Endothelial cell of umbilical vein (primary cell): Measurements from ENCODE around the gene PHKA2. TPM values are rescaled to one million over a fixed set of nuclear protein-coding genes. Genes with fewer than 3 reads are reported as not detected.

ENCODE experiments used
- BruUV-seq: library from RNA; stranded (reverse); fragments of 400-500 nt; replicated peaks from 2 replicates; lab custom pipeline; 2021; lab: Mats Ljungman, UMichigan
- CTCF ChIA-PET: fragments of 300-600, 350-600 bp; sonication (Branson Sonifier 250); formaldehyde crosslinking; loops from one replicate; lab custom pipeline; 2021; ENCODE audit warnings: antibody characterized with exemption, inconsistent platforms; lab: Charles Lee
- POLR2A ChIA-PET: fragments of 300-600, 350-600 bp; sonication (Branson Sonifier 250); formaldehyde crosslinking; loops from one replicate; lab custom pipeline; 2021; ENCODE audit warnings: antibody characterized with exemption, inconsistent platforms; lab: Charles Lee
- DNase-seq: peaks from one replicate; pipeline ENCODE4 v3.0.0-alpha.2; 2011; ENCODE audit warnings: low read depth, low spot score
- FAIRE-seq: peaks from 2 replicates; lab custom pipeline; 2011; peaks lifted over from hg19 to GRCh38; lab: Jason Lieb, UNC
- H2AFZ ChIP-seq: 2 replicates; pipeline ENCODE4 v1.6.0; 2012; ENCODE audit warnings: low read depth, low read length, control low read depth, inconsistent platforms
- H3K27ac ChIP-seq: 2 replicates; pipeline ENCODE4 v1.5.1; 2011; ENCODE audit warnings: low read depth, mild to moderate bottlenecking, control low read depth, low read length, moderate library complexity; ENCODE audit not compliant: insufficient read depth
- H3K27me3 ChIP-seq, 2 experiments: 2 replicates each; pipeline versions ENCODE4 v1.6.0 to v1.6.1; 2011; ENCODE audit warnings: low read length in 2 of 2, mixed read lengths in 1 of 2; ENCODE audit not compliant: control insufficient read depth in 2 of 2, insufficient read depth in 2 of 2
- H3K36me3 ChIP-seq, 2 experiments: 2 replicates in 1 of 2; 3 replicates in 1 of 2; pipeline ENCODE4 v1.5.1; 2011; ENCODE audit warnings: low read length in 2 of 2, mild to moderate bottlenecking in 1 of 2, moderate library complexity in 1 of 2; ENCODE audit not compliant: control insufficient read depth in 2 of 2, insufficient read depth in 2 of 2; ENCODE audit errors: extremely low read depth in 1 of 2
- H3K4me1 ChIP-seq: 3 replicates; pipeline ENCODE4 v1.5.1; 2011; ENCODE audit warnings: mild to moderate bottlenecking, low read length; ENCODE audit not compliant: control insufficient read depth, insufficient read depth; ENCODE audit errors: extremely low read depth
- H3K4me2 ChIP-seq: 2 replicates; pipeline ENCODE4 v1.6.1; 2011; ENCODE audit warnings: low read length, control low read depth, mixed read lengths; ENCODE audit not compliant: insufficient read depth
- H3K4me3 ChIP-seq, 3 experiments: fragments of 200-600 bp in 1 of 3; sonication (generic), shearing (Covaris generic) in 1 of 3; replicated peaks in 1 of 3; 2 replicates each; pipeline ENCODE4 v1.5.1; 2011 to 2016; ENCODE audit warnings: control low read depth in 3 of 3, low read length in 3 of 3, mild to moderate bottlenecking in 2 of 3, inconsistent platforms in 1 of 3, low read depth in 1 of 3, moderate library complexity in 1 of 3; ENCODE audit not compliant: insufficient read depth in 1 of 3
- H3K79me2 ChIP-seq: 2 replicates; pipeline ENCODE4 v1.6.0; 2012; ENCODE audit warnings: low read length, inconsistent platforms; ENCODE audit not compliant: control insufficient read depth, insufficient read depth
- H3K9ac ChIP-seq: replicated peaks from 2 replicates; pipeline ENCODE3; 2011; ENCODE audit warnings: low read length, control low read depth; ENCODE audit not compliant: insufficient read depth; ENCODE audit errors: extremely low read depth
- H3K9me1 ChIP-seq: replicated peaks from 3 replicates; pipeline ENCODE4 v1.6.0; 2011; ENCODE audit warnings: mild to moderate bottlenecking, low read length; ENCODE audit not compliant: control insufficient read depth, insufficient read depth; ENCODE audit errors: extremely low read depth
- H3K9me3 ChIP-seq: replicated peaks from 2 replicates; pipeline ENCODE4 v1.5.1; 2012; ENCODE audit warnings: low read length, inconsistent platforms; ENCODE audit not compliant: control insufficient read depth, insufficient read depth
- H4K20me1 ChIP-seq: replicated peaks from 2 replicates; pipeline ENCODE3; 2011; ENCODE audit warnings: mild to moderate bottlenecking, low read length; ENCODE audit not compliant: control insufficient read depth, insufficient read depth; ENCODE audit errors: extremely low read depth
- CTCF ChIP-seq, 2 donors: IDR thresholded peaks; 1 replicate in 1 of 2; 2 replicates in 1 of 2; pipeline ENCODE4 v1.5.1; 2011; ENCODE audit warnings: low read length in 2 of 2, mild to moderate bottlenecking in 2 of 2, moderate library complexity in 2 of 2, control low read depth in 1 of 2, inconsistent platforms in 1 of 2, low read depth in 1 of 2; ENCODE audit not compliant: insufficient read depth in 1 of 2; ENCODE audit errors: extremely low read depth in 1 of 2
- EZH2 ChIP-seq: IDR thresholded peaks from 2 replicates; pipeline ENCODE4 v1.6.1; 2012; ENCODE audit warnings: borderline replicate concordance, low read depth, mild to moderate bottlenecking, moderate library complexity, low read length, inconsistent platforms; ENCODE audit not compliant: severe bottlenecking
- FOS ChIP-seq: IDR thresholded peaks from 2 replicates; pipeline ENCODE4 v1.6.1; 2011; ENCODE audit warnings: mild to moderate bottlenecking, low read length, moderate library complexity, borderline replicate concordance; ENCODE audit not compliant: insufficient read depth
- GATA2 ChIP-seq: IDR thresholded peaks from 2 replicates; pipeline ENCODE4 v1.7.0; 2011; ENCODE audit warnings: low read depth, mild to moderate bottlenecking, moderate library complexity, mixed read lengths, low read length; ENCODE audit not compliant: insufficient read length, insufficient read depth
- JUN ChIP-seq: IDR thresholded peaks from 2 replicates; pipeline ENCODE4 v1.6.1; 2011; ENCODE audit warnings: borderline replicate concordance, low read depth; ENCODE audit not compliant: insufficient read length, insufficient read depth
- MYC ChIP-seq: IDR thresholded peaks from one replicate; pipeline ENCODE4 v1.6.1; 2011; ENCODE audit warnings: mild to moderate bottlenecking, low read depth, low read length
- POLR2A ChIP-seq: IDR thresholded peaks from 2 replicates; pipeline ENCODE4 v1.6.1; 2012; ENCODE audit warnings: low read depth, mild to moderate bottlenecking, control low read depth, low read length
- POLR2AphosphoS5 ChIP-seq: IDR thresholded peaks from 2 replicates; pipeline ENCODE4 v1.6.1; 2012; ENCODE audit warnings: low read depth, mild to moderate bottlenecking, control low read depth, low read length, moderate library complexity; ENCODE audit not compliant: insufficient read depth
- dilution Hi-C: fragments of 300-500 bp; cut with MboI; formaldehyde crosslinking; loops from one replicate; pipeline ENCODE4 v1.15.0; 2019; ENCODE audit warnings: low sequenced_read_pairs; ENCODE audit not compliant: extremely low pct_ligation_motif_present
- intact Hi-C: fragments of 100-400 bp; cut with micrococcal nuclease; formaldehyde crosslinking; loops from one replicate; pipeline ENCODE4 v1.10.0; 2022
- polyA plus RNA-seq, 4 experiments: library from polyadenylated mRNA; depleted of rRNA in 3 of 4; stranded (reverse) in 3 of 4; unstranded in 1 of 4; fragments of >200 nt; gene quantifications; 2 replicates each; pipeline versions ENCODE4 v1.2.1 to v1.2.3, GENCODE V29; 2011 to 2012; ENCODE audit warnings: missing spikeins in 1 of 4
- total RNA-seq: library from RNA; stranded (reverse); gene quantifications from 2 replicates; pipeline ENCODE4 v1.2.3, GENCODE V29; 2021
- TF ChIP-seq, protein P1 (sequence below): IDR thresholded peaks from 2 replicates; pipeline ENCODE4 v1.6.1; 2011; ENCODE audit not compliant: insufficient read depth, insufficient read length

The PHKA2 gene
- total and polyA plus RNA-seq, 2 donors (not counting 3 experiments of a cell fraction or from before 2014, with no cell fraction given), result 16.7 to 17.1 TPM

- no peak for DNase-seq
- intact Hi-C loops, result no loop called here
Observed at GRCh38 chrX:18973527-18974192, 10.3 kb downstream of the PHKA2 start.

More at GRCh38 chrX:18973527-18974192, 10.3 kb downstream of the PHKA2 start:
- H3K4me1 ChIP-seq, result peaks cover 3% of the 10 kb centered on the region
- H3K27ac ChIP-seq, result no peak overlapping the region
- no TSS peak for BruUV-seq
- TF ChIP-seq, protein P1, sequence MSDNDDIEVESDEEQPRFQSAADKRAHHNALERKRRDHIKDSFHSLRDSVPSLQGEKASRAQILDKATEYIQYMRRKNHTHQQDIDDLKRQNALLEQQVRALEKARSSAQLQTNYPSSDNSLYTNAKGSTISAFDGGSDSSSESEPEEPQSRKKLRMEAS, result no peak
- no peak for TF ChIP-seq POLR2AphosphoS5
- no peak for TF ChIP-seq CTCF (IDR thresholded peaks at IDR 0.05; ENCODE audit: extremely low read depth in 1 of 2, insufficient read depth in 1 of 2, low read depth in 1 of 2, low read length in 2 of 2)
- no peak for TF ChIP-seq JUN
- TF ChIP-seq POLR2A, result no peak
- TF ChIP-seq FOS, result no peak
- TF ChIP-seq GATA2, result no peak
- no peak for TF ChIP-seq MYC
- TF ChIP-seq EZH2, result no peak
- no peaks in the 10 kb centered on the region for H3K9me1 ChIP-seq
- dilution Hi-C loops, result no loop called here
- no peak overlapping the region for H3K9ac ChIP-seq
- ChIA-PET CTCF (no interaction called here), POLR2A (no interaction called here)
- H4K20me1 ChIP-seq, result no peaks in the 10 kb centered on the region
- no peak overlapping the region for H2AFZ ChIP-seq
- no peak overlapping the region for H3K4me3 ChIP-seq
- no peaks in the 10 kb centered on the region for H3K36me3 ChIP-seq
- H3K79me2 ChIP-seq, result no peaks in the 10 kb centered on the region
- H3K9me3 ChIP-seq, result no peaks in the 10 kb centered on the region
- H3K27me3 ChIP-seq, result no peaks in the 10 kb centered on the region
- FAIRE-seq, result no peak
- H3K4me2 ChIP-seq, result no peak overlapping the region
